Ecto neural progenitor cell (in vitro differentiated cells): ENCODE measurements around the gene UNC93B1.

Experiments
- DNase-seq: peaks from one replicate; pipeline ENCODE4 v3.0.0-alpha.2; 2018; ENCODE audit warnings: low spot score

UNC93B1 gene

GRCh38 chr11:68003846-68004550 lies at the start of gene UNC93B1:
Gene UNC93B1, minus strand, starts transcription at chr11:68004097. Its CDS starts 54 bp downstream, at chr11:68004043.
- peak; percentile 83 for DNase-seq

- DNase-seq, result no peak
Observed at GRCh38 chr11:68053117-68053516, 49.2 kb upstream of the UNC93B1 start.

- no peak for DNase-seq
Observed at GRCh38 chr11:68052137-68052873, 48.4 kb upstream of the UNC93B1 start.

GRCh38 chr11:68051191-68052136 lies 47.6 kb upstream of the UNC93B1 start:
- DNase-seq, result no peak

- no peak for DNase-seq
Observed at GRCh38 chr11:68050371-68050841, 46.5 kb upstream of the UNC93B1 start.

- DNase-seq, result peak; percentile 44
Observed at GRCh38 chr11:68049509-68050370, 45.8 kb upstream of the UNC93B1 start.

GRCh38 chr11:68048681-68049508 lies 45.0 kb upstream of the UNC93B1 start:
- peak; percentile 44 for DNase-seq

- DNase-seq, result no peak
Observed at GRCh38 chr11:68047437-68048290, 43.8 kb upstream of the UNC93B1 start.

GRCh38 chr11:68044898-68045351 lies 41.0 kb upstream of the UNC93B1 start:
- peak; percentile 43 for DNase-seq

GRCh38 chr11:68044145-68044813 lies 40.4 kb upstream of the UNC93B1 start:
- peak; percentile 46 for DNase-seq

GRCh38 chr11:68043349-68044144 lies 39.6 kb upstream of the UNC93B1 start:
- no peak for DNase-seq

GRCh38 chr11:68043029-68043348 lies 39.1 kb upstream of the UNC93B1 start:
- DNase-seq, result no peak

- no peak for DNase-seq
Observed at GRCh38 chr11:68042219-68043028, 38.5 kb upstream of the UNC93B1 start.

- no peak for DNase-seq
Observed at GRCh38 chr11:68041617-68042218, 37.8 kb upstream of the UNC93B1 start.

GRCh38 chr11:68040957-68041591 lies 37.2 kb upstream of the UNC93B1 start:
- no peak for DNase-seq
